DND-41 (cell line): ENCODE measurements around the gene AKT1S1.

ENCODE experiments used
- ATAC-seq: fragments of 200-7000 bp; cut with Tn5 transposase; 3 replicates; pipeline ENCODE4 v1.9.1; 2021; ENCODE audit warnings: low read depth; ENCODE audit not compliant: insufficient read depth
- DNase-seq: peaks from one replicate; pipeline ENCODE4 v3.0.0-alpha.2; 2020
- H2AFZ ChIP-seq: 2 replicates; pipeline ENCODE4 v1.6.0; 2012; ENCODE audit warnings: low read depth, low read length
- H3K27ac ChIP-seq: 2 replicates; pipeline ENCODE4 v1.5.1; 2012; ENCODE audit warnings: low read length, inconsistent platforms
- H3K27me3 ChIP-seq: fragments of 200-600 bp; sonication (generic); 2 replicates; pipeline ENCODE4 v1.6.0; 2012; ENCODE audit warnings: low read length, mild to moderate bottlenecking, inconsistent platforms; ENCODE audit not compliant: insufficient read depth, poor library complexity
- H3K36me3 ChIP-seq: 2 replicates; pipeline ENCODE4 v1.5.1; 2012; ENCODE audit warnings: low read length, inconsistent platforms; ENCODE audit not compliant: insufficient read depth
- H3K4me1 ChIP-seq: 2 replicates; pipeline ENCODE4 v1.5.1; 2012; ENCODE audit warnings: mild to moderate bottlenecking, low read length; ENCODE audit not compliant: insufficient read depth
- H3K4me2 ChIP-seq: 2 replicates; pipeline ENCODE4 v1.6.0; 2012; ENCODE audit warnings: mild to moderate bottlenecking, moderate library complexity, low read length, inconsistent platforms; ENCODE audit not compliant: insufficient read depth
- H3K4me3 ChIP-seq, 2 experiments: fragments of 200-600 bp in 1 of 2; shearing (Covaris generic) in 1 of 2; 2 replicates each; pipeline ENCODE4 v1.5.1; 2012 to 2016; ENCODE audit warnings: inconsistent platforms in 2 of 2, low read length in 2 of 2, mild to moderate bottlenecking in 2 of 2, low read depth in 1 of 2, moderate library complexity in 1 of 2
- H3K79me2 ChIP-seq: 2 replicates; pipeline ENCODE4 v1.6.0; 2012; ENCODE audit warnings: low read length, inconsistent platforms; ENCODE audit not compliant: insufficient read depth
- H3K9ac ChIP-seq: 2 replicates; pipeline ENCODE4 v1.6.0; 2012; ENCODE audit warnings: low read depth, mild to moderate bottlenecking, inconsistent platforms, low read length, moderate library complexity
- H3K9me3 ChIP-seq: 2 replicates; pipeline ENCODE4 v1.5.1; 2012; ENCODE audit warnings: low read length, moderate library complexity, mild to moderate bottlenecking, inconsistent platforms; ENCODE audit not compliant: insufficient read depth, severe bottlenecking
- H4K20me1 ChIP-seq: 2 replicates; pipeline ENCODE4 v1.6.0; 2012; ENCODE audit warnings: low read length; ENCODE audit not compliant: insufficient read depth
- EZH2 ChIP-seq: IDR thresholded peaks from 3 replicates; pipeline ENCODE4 v1.6.1; 2012; ENCODE audit warnings: borderline replicate concordance, low read depth, mild to moderate bottlenecking, moderate library complexity, low read length, inconsistent platforms; ENCODE audit not compliant: severe bottlenecking
- TF ChIP-seq, protein P1 (sequence below): IDR thresholded peaks from 2 replicates; pipeline ENCODE4 v1.5.1; 2012; ENCODE audit warnings: borderline replicate concordance, low read length, moderate library complexity, mild to moderate bottlenecking; ENCODE audit not compliant: poor library complexity, severe bottlenecking; ENCODE audit errors: extremely low read depth

The AKT1S1 gene

GRCh38 chr19:49864890-49865289 lies 12.3 kb downstream of the AKT1S1 start:
- TF ChIP-seq, protein P1, sequence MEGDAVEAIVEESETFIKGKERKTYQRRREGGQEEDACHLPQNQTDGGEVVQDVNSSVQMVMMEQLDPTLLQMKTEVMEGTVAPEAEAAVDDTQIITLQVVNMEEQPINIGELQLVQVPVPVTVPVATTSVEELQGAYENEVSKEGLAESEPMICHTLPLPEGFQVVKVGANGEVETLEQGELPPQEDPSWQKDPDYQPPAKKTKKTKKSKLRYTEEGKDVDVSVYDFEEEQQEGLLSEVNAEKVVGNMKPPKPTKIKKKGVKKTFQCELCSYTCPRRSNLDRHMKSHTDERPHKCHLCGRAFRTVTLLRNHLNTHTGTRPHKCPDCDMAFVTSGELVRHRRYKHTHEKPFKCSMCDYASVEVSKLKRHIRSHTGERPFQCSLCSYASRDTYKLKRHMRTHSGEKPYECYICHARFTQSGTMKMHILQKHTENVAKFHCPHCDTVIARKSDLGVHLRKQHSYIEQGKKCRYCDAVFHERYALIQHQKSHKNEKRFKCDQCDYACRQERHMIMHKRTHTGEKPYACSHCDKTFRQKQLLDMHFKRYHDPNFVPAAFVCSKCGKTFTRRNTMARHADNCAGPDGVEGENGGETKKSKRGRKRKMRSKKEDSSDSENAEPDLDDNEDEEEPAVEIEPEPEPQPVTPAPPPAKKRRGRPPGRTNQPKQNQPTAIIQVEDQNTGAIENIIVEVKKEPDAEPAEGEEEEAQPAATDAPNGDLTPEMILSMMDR, result no peak
- TF ChIP-seq EZH2, result no peak
- Histone ChIP-seq H3K4me3 (no peak overlapping the region), H3K4me2 (peak overlapping the region; percentile 15; the same call in 1 of the 2 replicates), H3K79me2 (peaks cover 39% of the 10 kb centered on the region), H3K9ac (no peak overlapping the region), H3K27me3 (no peaks in the 10 kb centered on the region), H3K27ac (no peak overlapping the region), H3K9me3 (no peaks in the 10 kb centered on the region), H3K4me1 (peaks cover 51% of the 10 kb centered on the region), H3K36me3 (peaks cover 53% of the 10 kb centered on the region), H4K20me1 (peaks cover 54% of the 10 kb centered on the region), H2AFZ (no peak overlapping the region)
- no peak for DNase-seq
- ATAC-seq, result no peak

DNA sequence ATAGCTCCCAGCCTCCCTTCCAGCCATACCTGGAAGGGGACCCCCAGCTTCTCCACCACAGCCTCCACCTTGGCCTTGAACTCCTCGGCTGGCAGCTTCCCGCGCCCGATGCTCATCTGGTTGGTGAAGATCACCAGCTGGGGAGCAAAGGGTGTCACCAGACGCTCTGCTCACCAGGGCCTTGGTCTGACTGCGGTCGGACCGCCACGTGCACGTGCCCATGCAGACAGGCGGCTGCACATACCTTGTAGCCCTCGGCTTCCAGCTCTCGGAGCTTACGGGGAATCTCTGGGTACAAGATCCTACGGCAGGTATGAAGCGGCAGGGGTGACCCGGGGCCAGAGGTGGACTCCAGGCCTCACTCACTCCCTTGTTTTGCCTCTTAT lies 13.2 kb downstream of the AKT1S1 start:
- H3K4me3 ChIP-seq, result no peak overlapping the region
- no peak for ATAC-seq
- H3K27me3 ChIP-seq, result no peaks in the 10 kb centered on the region
- peaks cover 39% of the 10 kb centered on the region for H3K79me2 ChIP-seq
- peaks cover 47% of the 10 kb centered on the region for H3K4me1 ChIP-seq
- no peak for DNase-seq
- H3K36me3 ChIP-seq, result peaks cover 61% of the 10 kb centered on the region
- TF ChIP-seq, protein P1, result no peak
- no peak for TF ChIP-seq EZH2
- H3K27ac ChIP-seq, result no peak overlapping the region
- no peaks in the 10 kb centered on the region for H3K9me3 ChIP-seq
- no peak overlapping the region for H3K9ac ChIP-seq
- H3K4me2 ChIP-seq, result no peak overlapping the region
- H4K20me1 ChIP-seq, result peaks cover 62% of the 10 kb centered on the region
- no peak overlapping the region for H2AFZ ChIP-seq

DNA sequence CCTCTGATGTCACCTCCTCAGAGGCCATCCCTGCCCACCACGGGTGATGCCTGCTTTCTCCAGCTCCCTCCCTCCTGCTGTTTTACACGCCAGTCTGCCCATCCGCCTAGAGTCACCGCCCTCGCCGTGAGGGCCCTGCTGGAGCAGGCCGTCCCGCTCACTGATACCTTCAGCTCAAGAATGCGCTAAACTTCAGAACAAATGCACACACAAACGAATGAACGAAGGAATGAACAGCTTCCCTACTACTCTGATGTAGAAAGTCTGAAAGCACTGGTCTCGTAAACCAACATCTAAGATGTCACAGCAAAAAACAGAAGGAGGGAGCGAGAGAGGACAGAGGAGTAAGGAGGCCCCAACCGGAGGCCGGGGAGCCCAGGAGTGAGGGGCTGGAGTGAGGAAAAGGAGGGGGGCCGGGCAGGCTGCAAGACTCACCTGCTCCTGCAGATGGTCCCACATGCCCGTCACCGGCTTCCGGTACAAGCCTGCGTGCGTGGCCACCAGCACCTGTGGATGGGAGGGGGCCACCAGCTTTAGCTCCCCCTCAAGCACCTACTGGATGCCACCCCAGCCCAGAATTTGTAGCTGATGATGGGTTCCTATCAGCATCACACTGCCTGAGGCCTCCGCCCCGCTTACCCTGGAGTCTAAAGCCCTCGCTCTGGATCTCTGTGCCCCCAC lies 13.8 kb downstream of the AKT1S1 start:
- H3K4me3 ChIP-seq, result no peak overlapping the region
- no peak overlapping the region for H2AFZ ChIP-seq
- H3K4me1 ChIP-seq, result peaks cover 41% of the 10 kb centered on the region
- no peaks in the 10 kb centered on the region for H3K27me3 ChIP-seq
- ATAC-seq (no peak), DNase-seq (no peak)
- TF ChIP-seq EZH2, result no peak
- TF ChIP-seq, protein P1, result no peak
- no peaks in the 10 kb centered on the region for H3K9me3 ChIP-seq
- H3K9ac ChIP-seq, result no peak overlapping the region
- H3K36me3 ChIP-seq, result peaks cover 66% of the 10 kb centered on the region
- H4K20me1 ChIP-seq, result peaks cover 67% of the 10 kb centered on the region
- no peak overlapping the region for H3K4me2 ChIP-seq
- H3K79me2 ChIP-seq, result peaks cover 39% of the 10 kb centered on the region
- no peak overlapping the region for H3K27ac ChIP-seq
